ENCODE measurements around the gene PCDH1.

DNA sequence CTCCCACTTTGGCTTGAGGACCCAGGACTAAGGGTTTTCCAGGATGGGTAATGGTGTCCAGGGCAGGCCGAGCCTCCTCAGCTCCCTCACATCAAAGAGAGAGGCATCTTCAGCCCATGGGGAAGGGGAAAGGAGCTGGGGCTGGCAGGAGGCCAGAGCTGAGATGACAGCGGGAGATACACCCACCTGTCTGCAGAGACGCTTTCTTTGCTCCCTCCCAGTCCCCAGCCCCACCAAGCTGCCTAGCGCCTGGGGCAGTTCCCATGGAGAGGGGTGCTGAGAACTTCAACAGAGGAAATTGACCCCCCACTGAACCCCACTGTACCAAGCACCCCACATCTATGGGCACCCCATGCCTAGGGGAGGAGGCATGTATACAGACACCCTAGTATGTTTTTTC, 10.6 kb downstream of the PCDH1 start:
- TF ChIP-seq CTCF (IDR thresholded peaks at IDR 0.05; ENCODE audit: low read length): no peak
- TF ChIP-seq EZH2 (IDR thresholded peaks at IDR 0.05; ENCODE audit: borderline replicate concordance, low read length): no peak

Measured in OCI-LY1 (cell line).